Thyroid gland (tissue), 4 donors: ENCODE data around the gene MIER3.

Experiments used
- CTCF ChIP-seq, 6 experiments: fragments of 200-600 bp in 3 of 6; fragments of 450-650 bp in 3 of 6; sonication (generic) in 3 of 6; IDR thresholded peaks; one replicate each; pipeline ENCODE4 v1.5.1; 2016 to 2019; ENCODE audit warnings: antibody characterized with exemption in 6 of 6, mild to moderate bottlenecking in 2 of 6, inconsistent platforms in 1 of 6, moderate library complexity in 1 of 6
- POLR2A ChIP-seq, 2 donors: fragments of 450-650 bp; IDR thresholded peaks; one replicate each; pipeline ENCODE4 v1.6.1; 2017; ENCODE audit warnings: antibody characterized with exemption in 2 of 2, mild to moderate bottlenecking in 2 of 2, moderate library complexity in 1 of 2

GRCh38 chr5:56985936-56986625, 34.2 kb upstream of the MIER3 start:
- TF ChIP-seq POLR2A (IDR thresholded peaks at IDR 0.05) = no peak
- no peak for TF ChIP-seq CTCF (IDR thresholded peaks at IDR 0.05)
